B cell (primary cell): ENCODE results near the gene CAPN3. TPM values are rescaled to one million over a fixed set of nuclear protein-coding genes. Genes with fewer than 3 reads are reported as not detected.

Experiments used
- ATAC-seq: fragments of 200-7000 bp; cut with Tn5 transposase; one replicate; pipeline ENCODE4 v1.10.0; 2021; ENCODE audit warnings: low read depth, mild to moderate bottlenecking, moderate number of reproducible peaks, moderate library complexity
- CTCF ChIA-PET: fragments of 350-600 bp; sonication (Branson Sonifier 250); formaldehyde crosslinking; loops from one replicate; lab custom pipeline; 2021; ENCODE audit warnings: antibody characterized with exemption, inconsistent platforms; lab: Charles Lee
- POLR2A ChIA-PET: fragments of 350-600 bp; sonication (Branson Sonifier 250); formaldehyde crosslinking; loops from one replicate; lab custom pipeline; 2021; ENCODE audit warnings: antibody characterized with exemption; lab: Charles Lee
- DNase-seq: peaks from one replicate; pipeline ENCODE4 v3.0.0; 2013
- H2AFZ ChIP-seq: 2 replicates; pipeline ENCODE4 v1.6.1; 2012; ENCODE audit warnings: mild to moderate bottlenecking, low read depth, low read length; ENCODE audit not compliant: insufficient read depth, poor library complexity, severe bottlenecking
- H3K27ac ChIP-seq, 2 donors: 1 replicate in 1 of 2; 2 replicates in 1 of 2; pipeline ENCODE4 v1.5.1; 2012 to 2013; ENCODE audit warnings: low read length in 2 of 2, mild to moderate bottlenecking in 2 of 2, moderate library complexity in 1 of 2
- H3K27me3 ChIP-seq, 4 experiments: fragments of 200-600 bp in 1 of 4; sonication (generic) in 1 of 4; replicated peaks in 1 of 4; 1 replicate in 2 of 4; 2 replicates in 2 of 4; pipeline versions ENCODE4 v1.6.1 to v1.7.0; 2013 to 2016; ENCODE audit warnings: low read length in 3 of 4, mild to moderate bottlenecking in 2 of 4, mixed read lengths in 1 of 4, moderate library complexity in 1 of 4; ENCODE audit not compliant: insufficient read depth in 4 of 4, control insufficient read depth in 3 of 4; ENCODE audit errors: control extremely low read depth in 1 of 4
- H3K36me3 ChIP-seq, 2 experiments: replicated peaks in 1 of 2; 1 replicate in 1 of 2; 2 replicates in 1 of 2; pipeline versions ENCODE4 v1.6.1 to v1.7.1; 2013; ENCODE audit warnings: low read length in 1 of 2; ENCODE audit not compliant: insufficient read depth in 2 of 2, control insufficient read depth in 1 of 2; ENCODE audit errors: control extremely low read depth in 1 of 2, extremely low read depth in 1 of 2
- H3K4me1 ChIP-seq, 2 donors: fragments of 200-600 bp in 1 of 2; sonication (generic) in 1 of 2; 1 replicate in 1 of 2; 2 replicates in 1 of 2; pipeline versions ENCODE4 v1.5.1 to v1.6.1; 2013 to 2017; ENCODE audit warnings: low read length in 2 of 2; ENCODE audit not compliant: control insufficient read depth in 2 of 2, insufficient read depth in 2 of 2
- H3K4me2 ChIP-seq: replicated peaks from 2 replicates; pipeline ENCODE3; 2012; ENCODE audit warnings: mild to moderate bottlenecking, low read depth, low read length; ENCODE audit not compliant: poor library complexity, severe bottlenecking
- H3K4me3 ChIP-seq, 5 experiments: fragments of 200-600 bp in 1 of 5; sonication (generic) in 1 of 5; 1 replicate in 3 of 5; 2 replicates in 2 of 5; pipeline versions ENCODE4 v1.5.1 to v1.7.0; 2011 to 2016; ENCODE audit warnings: low read length in 4 of 5, mild to moderate bottlenecking in 4 of 5, low read depth in 2 of 5, control low read depth in 1 of 5, moderate library complexity in 1 of 5; ENCODE audit not compliant: insufficient read depth in 1 of 5; ENCODE audit errors: control extremely low read depth in 1 of 5, extremely low read depth in 1 of 5
- H3K79me2 ChIP-seq: fragments of 200-600 bp; sonication (generic); one replicate; pipeline ENCODE4 v1.6.0; 2016; ENCODE audit warnings: low read length; ENCODE audit not compliant: control insufficient read depth, insufficient read depth
- H3K9ac ChIP-seq: fragments of 200-600 bp; sonication (generic); 2 replicates; pipeline ENCODE4 v1.6.1; 2017; ENCODE audit warnings: mild to moderate bottlenecking, low read length, moderate library complexity
- H3K9me3 ChIP-seq, 3 donors: one replicate each; pipeline versions ENCODE4 v1.6.1 to v1.7.1; 2013; ENCODE audit warnings: low read length in 2 of 3; ENCODE audit not compliant: control insufficient read depth in 2 of 3, insufficient read depth in 1 of 3; ENCODE audit errors: control extremely low read depth in 1 of 3
- H4K20me1 ChIP-seq: 2 replicates; pipeline ENCODE4 v1.6.0; 2012; ENCODE audit warnings: mild to moderate bottlenecking, low read length; ENCODE audit not compliant: insufficient read depth, control insufficient read depth, poor library complexity, severe bottlenecking
- H3K27ac Mint-ChIP-seq: one replicate; pipeline ENCODE4 v1.8.0; 2021; ENCODE audit warnings: mixed read lengths
- H3K27me3 Mint-ChIP-seq: one replicate; pipeline ENCODE4 v1.8.0; 2021; ENCODE audit warnings: mixed read lengths
- H3K4me1 Mint-ChIP-seq: one replicate; pipeline ENCODE4 v1.8.0; 2021; ENCODE audit warnings: mixed read lengths
- H3K4me3 Mint-ChIP-seq: one replicate; pipeline ENCODE4 v1.8.0; 2021; ENCODE audit warnings: mixed read lengths
- H3K9me3 Mint-ChIP-seq: one replicate; pipeline ENCODE4 v1.8.0; 2022; ENCODE audit warnings: mixed read lengths; ENCODE audit not compliant: insufficient read depth
- CTCF ChIP-seq: fragments of 200-600 bp; IDR thresholded peaks from one replicate; pipeline ENCODE4 v1.8.0; 2022; ENCODE audit warnings: antibody characterized with exemption, mild to moderate bottlenecking
- EZH2 ChIP-seq: IDR thresholded peaks from 2 replicates; pipeline ENCODE4 v1.6.1; 2012; ENCODE audit warnings: borderline replicate concordance, low read depth, mild to moderate bottlenecking, moderate library complexity, low read length; ENCODE audit not compliant: insufficient read depth, poor library complexity, severe bottlenecking
- WGBS: methylation state at CpG from one replicate; pipeline ENCODE4 v1.1.5; 2013; ENCODE audit warnings: missing lambda C conversion rate; ENCODE audit not compliant: insufficient coverage; 5-methylcytosine and 5-hydroxymethylcytosine counted together
- intact Hi-C: fragments of 100-400 bp; cut with micrococcal nuclease; formaldehyde crosslinking; loops from one replicate; pipeline ENCODE4 v1.10.0; 2022
- polyA plus RNA-seq: library from polyadenylated mRNA; depleted of rRNA; stranded (reverse); fragments of >200 nt; gene quantifications from 2 replicates; pipeline ENCODE4 v1.2.3, GENCODE V29; 2012
- total RNA-seq, 2 donors: library from RNA; stranded (reverse); fragments of 120-200 nt in 1 of 2; gene quantifications; 1 replicate in 1 of 2; 2 replicates in 1 of 2; pipeline versions ENCODE4 v1.2.3 to v1.2.4, GENCODE V29; 2013 to 2022

Gene CAPN3
- total and polyA plus RNA-seq, 2 donors (not counting 1 experiment from before 2014, with no cell fraction given): 41.7 to 143 TPM

DNA sequence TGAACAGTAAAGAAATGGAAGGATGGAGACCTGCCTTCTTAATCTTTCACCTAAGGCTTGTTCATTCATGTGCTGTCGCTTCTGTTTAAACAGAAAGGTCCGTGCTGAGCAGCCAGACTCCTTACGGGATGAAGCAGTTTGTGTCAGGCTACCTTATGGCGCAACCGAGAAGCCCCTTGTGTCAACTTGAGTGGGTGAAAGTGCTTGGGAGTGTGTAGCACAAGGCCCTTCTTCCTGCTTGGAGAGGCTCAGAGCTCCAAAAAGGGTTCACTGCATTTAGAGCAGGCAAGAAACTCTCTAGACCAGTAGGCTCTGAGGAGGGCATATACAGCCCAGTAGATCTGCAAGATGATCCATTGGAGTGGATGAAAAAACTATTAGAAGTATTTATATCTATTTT, 16.0 kb downstream of the CAPN3 start:
- intact Hi-C loops: no loop called here
- Histone ChIP-seq H3K27ac (no peak overlapping the region), H3K9ac (no peak overlapping the region), H3K79me2 (no peaks in the 10 kb centered on the region), H3K4me3 (no peak overlapping the region), H3K27me3 (no peaks in the 10 kb centered on the region), H3K4me2 (no peak overlapping the region), H3K4me1 (no peaks in the 10 kb centered on the region), H3K36me3 (peaks cover 0 to 8% of the 10 kb centered on the region in 2 experiments), H4K20me1 (no peaks in the 10 kb centered on the region), H3K9me3 (peaks cover 3 to 7% (median 5%) of the 10 kb centered on the region in 3 donors), H2AFZ (no peak overlapping the region)
- H3K4me3 Mint-ChIP-seq: no peak overlapping the region
- no peaks in the 10 kb centered on the region for H3K27me3 Mint-ChIP-seq
- CTCF ChIA-PET: no interaction called here
- ATAC-seq (no peak), DNase-seq (no peak)
- POLR2A ChIA-PET: no interaction called here
- 98% methylated on average over 5 of the region's 5 CpGs for WGBS
- peaks cover 11% of the 10 kb centered on the region for H3K9me3 Mint-ChIP-seq
- H3K4me1 Mint-ChIP-seq: no peaks in the 10 kb centered on the region
- H3K27ac Mint-ChIP-seq: no peak overlapping the region
- no peak for TF ChIP-seq CTCF
- no peak for TF ChIP-seq EZH2

- Histone ChIP-seq H3K36me3 (peaks cover 0 to 4% of the 10 kb centered on the region in 2 experiments), H3K4me1 (no peaks in the 10 kb centered on the region), H3K4me3 (no peak overlapping the region), H3K9ac (no peak overlapping the region), H2AFZ (no peak overlapping the region), H4K20me1 (no peaks in the 10 kb centered on the region), H3K9me3 (peaks cover 3 to 7% (median 5%) of the 10 kb centered on the region in 3 donors), H3K27ac (no peak overlapping the region), H3K27me3 (no peaks in the 10 kb centered on the region), H3K4me2 (no peak overlapping the region), H3K79me2 (no peaks in the 10 kb centered on the region)
- TF ChIP-seq CTCF (no peak), EZH2 (no peak)
- H3K27ac Mint-ChIP-seq: no peak overlapping the region
- ChIA-PET POLR2A (no interaction called here), CTCF (no interaction called here)
- no peaks in the 10 kb centered on the region for H3K27me3 Mint-ChIP-seq
- ATAC-seq: no peak
- peaks cover 11% of the 10 kb centered on the region for H3K9me3 Mint-ChIP-seq
- intact Hi-C loops: no loop called here
- WGBS: 27% methylated on average over 2 of the region's 4 CpGs
- DNase-seq: no peak
- H3K4me1 Mint-ChIP-seq: no peaks in the 10 kb centered on the region
- H3K4me3 Mint-ChIP-seq: no peak overlapping the region
Measured at GRCh38 chr15:42375941-42376340, 16.6 kb downstream of the CAPN3 start.
